GM10266 (cell line): Measurements from ENCODE around the gene KRT3.

Experiments
- DNase-seq: peaks from one replicate; pipeline ENCODE4 v3.0.0; 2012; ENCODE audit errors: extremely low spot score
- CTCF ChIP-seq: IDR thresholded peaks from 2 replicates; pipeline ENCODE4 v1.5.1; 2012; ENCODE audit warnings: mild to moderate bottlenecking, low read depth; ENCODE audit not compliant: control insufficient read depth, insufficient read depth; ENCODE audit errors: missing control alignments

The KRT3 gene

GRCh38 chr12:52815676-52816588 is 20.0 kb upstream of the KRT3 start:
- no peak for DNase-seq
- no peak for TF ChIP-seq CTCF

GRCh38 chr12:52815161-52815560 is 19.2 kb upstream of the KRT3 start:
- DNase-seq = no peak
- no peak for TF ChIP-seq CTCF

GRCh38 chr12:52814710-52815155 is 18.8 kb upstream of the KRT3 start:
- DNase-seq = no peak
- TF ChIP-seq CTCF = no peak

- no peak for DNase-seq
- TF ChIP-seq CTCF = no peak
These were observed 18.2 kb upstream of the KRT3 start, which contains the start of gene KRT4 for GRCh38 chr12:52813885-52814709. KRT4 (minus strand) TSS chr12:52814116; CDS start chr12:52814058, 58 bp downstream.

- no peak for TF ChIP-seq CTCF
These were observed 17.4 kb upstream of the KRT3 start for GRCh38 chr12:52813203-52813819.

GRCh38 chr12:52812749-52813148 is 16.8 kb upstream of the KRT3 start:
- no peak for DNase-seq
- TF ChIP-seq CTCF = no peak

More at GRCh38 chr12:52813203-52813819, 17.4 kb upstream of the KRT3 start:
- no peak for DNase-seq
